K562 (cell line): ENCODE results near the gene RCHY1. TPM values are rescaled to one million over a fixed set of nuclear protein-coding genes. Genes with fewer than 3 reads are reported as not detected.

Source experiments
- ADNP ChIP-seq: fragments of 200-800 bp; sonication (Bioruptor generic); IDR thresholded peaks from 2 replicates; pipeline ENCODE4 v1.6.1; 2016; ENCODE audit warnings: missing genetic modification characterization, missing compliant biosample characterization
- CHD7 ChIP-seq: fragments of 200-600 bp; sonication (generic); IDR thresholded peaks from one replicate; pipeline ENCODE4 v1.6.1; 2012; ENCODE audit warnings: mild to moderate bottlenecking, low read depth, low read length, inconsistent platforms
- GATA2 ChIP-seq: sonication (generic); formaldehyde crosslinking; IDR thresholded peaks from 2 replicates; pipeline ENCODE4 v1.4.0; 2020; ENCODE audit warnings: mild to moderate bottlenecking, missing genetic modification reagents
- HLTF ChIP-seq: fragments of 450-650 bp; IDR thresholded peaks from 2 replicates; pipeline ENCODE4 v1.6.1; 2016
- MTF1 ChIP-seq: fragments of 250-450 bp; sonication (Bioruptor Pico); IDR thresholded peaks from 2 replicates; pipeline ENCODE4 v1.9.0; 2021; ENCODE audit warnings: moderate library complexity, mild to moderate bottlenecking, inconsistent platforms, borderline replicate concordance
- NBN ChIP-seq: fragments of 450-650 bp; IDR thresholded peaks from 2 replicates; pipeline ENCODE4 v1.6.1; 2016; ENCODE audit warnings: low read depth, mild to moderate bottlenecking
- NR2C1 ChIP-seq, 2 experiments: fragments of 450-650 bp; IDR thresholded peaks; 2 replicates each; pipeline ENCODE4 v1.6.1; 2017; ENCODE audit warnings: mild to moderate bottlenecking in 2 of 2, antibody characterized with exemption in 1 of 2, inconsistent platforms in 1 of 2, missing compliant biosample characterization in 1 of 2, missing genetic modification characterization in 1 of 2
- POLR2G ChIP-seq: fragments of 200-400 bp; formaldehyde crosslinking; IDR thresholded peaks from 2 replicates; pipeline ENCODE4 v1.6.1; 2017; ENCODE audit warnings: low read depth, mild to moderate bottlenecking, antibody characterized with exemption, low read length, moderate library complexity
- RBM15 ChIP-seq: fragments of 200-400 bp; formaldehyde crosslinking; IDR thresholded peaks from 2 replicates; pipeline ENCODE4 v1.6.1; 2018; ENCODE audit warnings: mild to moderate bottlenecking, low read length, moderate library complexity; ENCODE audit not compliant: insufficient read depth
- RNF2 ChIP-seq: sonication (generic); IDR thresholded peaks from 2 replicates; pipeline ENCODE4 v1.6.1; 2016
- ZBTB5 ChIP-seq: fragments of 450-650 bp; IDR thresholded peaks from 2 replicates; pipeline ENCODE4 v1.6.1; 2017; ENCODE audit warnings: antibody characterized with exemption
- ZNF263 ChIP-seq: sonication (generic); formaldehyde crosslinking; IDR thresholded peaks from 2 replicates; pipeline ENCODE4 v1.8.0; 2022; ENCODE audit warnings: mild to moderate bottlenecking, missing genetic modification reagents, borderline replicate concordance
- ZNF41 ChIP-seq: fragments of 250-450 bp; sonication (Bioruptor Pico); conservative IDR thresholded peaks from 2 replicates; pipeline ENCODE4 v1.4.0; 2020; ENCODE audit warnings: mild to moderate bottlenecking
- polyA plus RNA-seq, 8 experiments: library from polyadenylated mRNA; depleted of rRNA in 4 of 8; stranded (reverse) in 5 of 8; unstranded in 3 of 8; fragments of >200 nt; fragmentation: Nextera tagmentation in 2 of 8; fragmentation: Illumina TruSeq in 1 of 8; extraction: Ambion mirVana in 2 of 8; extraction: Trizol in 1 of 8; gene quantifications; 2 replicates each; pipeline versions ENCODE4 v1.2.1 to v1.2.3, GENCODE V29; 2011 to 2014; ENCODE audit warnings: inconsistent platforms in 1 of 8, missing spikeins in 1 of 8
- total RNA-seq, 7 experiments: library from RNA; depleted of rRNA in 6 of 7; stranded (reverse); fragments of >200 nt in 6 of 7; fragmentation: Illumina TruSeq in 2 of 7; extraction: Trizol in 2 of 7; gene quantifications; 2 replicates each; pipeline versions ENCODE4 v1.2.1 to v1.2.3, GENCODE V29; 2011 to 2021; ENCODE audit warnings: low replicate concordance in 1 of 7

Gene RCHY1
- total and polyA plus RNA-seq, 9 of the 15 experiments (the other 6 are each of a cell fraction or from before 2014, with no cell fraction given), result 27.3 to 85.1 (median 45.9) TPM

GRCh38 chr4:75512386-75513211 is 1.6 kb downstream of the RCHY1 start (continued):
- TF ChIP-seq ZBTB5, result no peak
- TF ChIP-seq CHD7, result no peak
- peak; percentile 32; the same call in 1 of the 2 replicates for TF ChIP-seq RNF2
- no peak for TF ChIP-seq HLTF
- TF ChIP-seq GATA2 (CRISPR knock-in tag), result peak; percentile 74; the same call in 1 of the 2 replicates
- TF ChIP-seq RBM15, result no peak
- TF ChIP-seq NR2C1 (IDR thresholded peaks at IDR 0.05), result peak; percentile 73
- TF ChIP-seq NR2C1 (tag; IDR thresholded peaks at IDR 0.05), result peak; percentile 64
- no peak for TF ChIP-seq ZNF263 (CRISPR knock-in tag)
- 0 out of 2 replicates have a peak, but pooled peaks have one; percentile 17 for TF ChIP-seq ADNP (tag)
- TF ChIP-seq POLR2G, result no peak
- no peak for TF ChIP-seq ZNF41 (CRISPR knock-in tag)
- no peak for TF ChIP-seq MTF1 (CRISPR knock-in tag)
- peak; percentile 59; the same call in 1 of the 2 replicates for TF ChIP-seq NBN
